Mammary epithelial cell (primary cell): Measurements from ENCODE around the gene RRP36.

Source experiments
- EZH2 ChIP-seq: IDR thresholded peaks from 2 replicates; pipeline ENCODE4 v1.6.1; 2012; ENCODE audit warnings: low read length, inconsistent platforms, borderline replicate concordance
- TF ChIP-seq, protein P1 (sequence below), 2 donors: IDR thresholded peaks in 1 of 2; conservative IDR thresholded peaks in 1 of 2; 2 replicates each; pipeline ENCODE4 v1.5.1; 2011 to 2012; ENCODE audit warnings: inconsistent platforms in 2 of 2, low read length in 2 of 2, mild to moderate bottlenecking in 2 of 2, control low read depth in 1 of 2, low read depth in 1 of 2; ENCODE audit not compliant: insufficient read depth in 1 of 2; ENCODE audit errors: extremely low read depth in 1 of 2

DNA sequence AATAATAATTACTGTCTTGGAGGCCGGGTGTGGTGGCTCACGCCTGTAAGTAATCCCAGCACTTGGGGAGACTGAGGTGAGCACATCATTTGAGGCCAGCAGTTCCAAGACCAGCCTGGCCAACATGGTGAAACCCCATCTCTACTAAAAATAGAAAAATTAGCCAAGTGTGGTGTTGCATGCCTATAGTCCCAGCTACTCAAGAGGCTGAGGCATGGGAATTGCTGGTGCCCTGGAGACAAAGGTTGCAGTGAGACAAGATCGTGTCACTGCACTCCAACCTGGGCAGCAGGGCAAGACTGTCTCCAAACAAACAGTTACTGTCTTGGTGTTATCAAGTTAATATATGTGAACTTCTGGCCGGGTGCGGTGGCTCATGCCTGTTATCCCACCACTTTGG lies 4.9 kb downstream of the RRP36 start:
- TF ChIP-seq, protein P1, sequence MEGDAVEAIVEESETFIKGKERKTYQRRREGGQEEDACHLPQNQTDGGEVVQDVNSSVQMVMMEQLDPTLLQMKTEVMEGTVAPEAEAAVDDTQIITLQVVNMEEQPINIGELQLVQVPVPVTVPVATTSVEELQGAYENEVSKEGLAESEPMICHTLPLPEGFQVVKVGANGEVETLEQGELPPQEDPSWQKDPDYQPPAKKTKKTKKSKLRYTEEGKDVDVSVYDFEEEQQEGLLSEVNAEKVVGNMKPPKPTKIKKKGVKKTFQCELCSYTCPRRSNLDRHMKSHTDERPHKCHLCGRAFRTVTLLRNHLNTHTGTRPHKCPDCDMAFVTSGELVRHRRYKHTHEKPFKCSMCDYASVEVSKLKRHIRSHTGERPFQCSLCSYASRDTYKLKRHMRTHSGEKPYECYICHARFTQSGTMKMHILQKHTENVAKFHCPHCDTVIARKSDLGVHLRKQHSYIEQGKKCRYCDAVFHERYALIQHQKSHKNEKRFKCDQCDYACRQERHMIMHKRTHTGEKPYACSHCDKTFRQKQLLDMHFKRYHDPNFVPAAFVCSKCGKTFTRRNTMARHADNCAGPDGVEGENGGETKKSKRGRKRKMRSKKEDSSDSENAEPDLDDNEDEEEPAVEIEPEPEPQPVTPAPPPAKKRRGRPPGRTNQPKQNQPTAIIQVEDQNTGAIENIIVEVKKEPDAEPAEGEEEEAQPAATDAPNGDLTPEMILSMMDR (conservative IDR thresholded peaks at IDR 0.05 in 1 of 2, IDR thresholded peaks at IDR 0.05 in 1 of 2; ENCODE audit: extremely low read depth in 1 of 2, insufficient read depth in 1 of 2, low read depth in 1 of 2, low read length in 2 of 2) = no peak
- TF ChIP-seq EZH2 = no peak
